ENCODE results near the gene SH3BGRL2. TPM values are rescaled to one million over a fixed set of nuclear protein-coding genes. Genes with fewer than 3 reads are reported as not detected.

SH3BGRL2 gene
- total and polyA plus RNA-seq, 2 of the 8 experiments (the other 6 are each of a cell fraction or from before 2014, with no cell fraction given): 6.0 to 20.3 TPM

DNA sequence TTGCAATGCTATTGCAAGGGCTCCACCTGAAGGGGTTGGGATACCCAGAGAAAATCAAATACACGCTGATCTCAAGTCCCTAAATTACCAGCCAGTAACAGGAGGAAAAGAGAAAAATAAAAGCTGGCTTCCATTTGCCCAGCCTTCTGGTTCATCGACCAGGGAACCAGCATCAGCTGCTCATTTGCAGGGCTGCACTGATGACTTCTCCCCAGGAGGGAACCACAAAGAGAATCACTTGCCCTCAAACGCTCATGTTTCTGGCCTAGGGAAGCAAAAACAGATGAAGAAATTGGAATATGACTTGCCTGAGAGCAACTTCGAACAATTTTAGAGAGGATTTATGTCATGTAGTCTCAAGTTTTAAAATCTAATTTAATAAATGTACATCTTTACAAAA, 119.7 kb downstream of the SH3BGRL2 start:
- peak overlapping the region; percentile 86 for H2AFZ ChIP-seq (ENCODE audit: low read length)
- FAIRE-seq: no peak
- no peaks in the 10 kb centered on the region for H3K9me3 ChIP-seq (ENCODE audit: insufficient read depth in 2 of 2, low read depth in 1 of 2, low read length in 1 of 2)
- H3K23ac ChIP-seq (ENCODE audit: insufficient read length): no peak overlapping the region
- H3K79me2 ChIP-seq (ENCODE audit: control insufficient read depth in 1 of 2, insufficient read depth in 2 of 2, low read length in 2 of 2): no peaks in the 10 kb centered on the region
- H4K5ac ChIP-seq (ENCODE audit: insufficient read length, low read depth, low read length): no peak overlapping the region
- no peak overlapping the region for H2BK15ac ChIP-seq (ENCODE audit: low read length)
- no peak overlapping the region for H4K91ac ChIP-seq (replicated peaks; ENCODE audit: insufficient read length, low read length)
- no peaks in the 10 kb centered on the region for H3K4me1 ChIP-seq (replicated peaks in 1 of 4; ENCODE audit: control insufficient read depth in 3 of 4, insufficient read depth in 4 of 4, low read length in 3 of 4)
- no peak overlapping the region for H2AK5ac ChIP-seq (ENCODE audit: low read depth, low read length)
- no peaks in the 10 kb centered on the region for H3K36me3 ChIP-seq (ENCODE audit: control insufficient read depth in 2 of 4, insufficient read depth in 4 of 4, low read length in 3 of 4)
- TF ChIP-seq BCL11A (IDR thresholded peaks at IDR 0.05; ENCODE audit: low read depth in 2 of 2, low read length in 2 of 2) (no peak), NANOG (IDR thresholded peaks at IDR 0.05; ENCODE audit: insufficient read depth, low read depth, low read length, poor library complexity, severe bottlenecking) (peak; percentile 57), RFX5 (IDR thresholded peaks at IDR 0.05; ENCODE audit: borderline replicate concordance, low read depth, low read length) (no peak)
- H2BK120ac ChIP-seq (replicated peaks; ENCODE audit: low read depth, low read length): no peak overlapping the region
- no peaks in the 10 kb centered on the region for H3K23me2 ChIP-seq (ENCODE audit: low read depth, low read length)
- no peak overlapping the region for H3K4me3 ChIP-seq (ENCODE audit: extremely low read depth in 1 of 4, insufficient read depth in 2 of 4, low read depth in 3 of 4, low read length in 4 of 4)
- H3K79me1 ChIP-seq (ENCODE audit: low read depth, low read length): no peaks in the 10 kb centered on the region
- no peaks in the 10 kb centered on the region for H3K27me3 ChIP-seq (replicated peaks in 1 of 4; ENCODE audit: control insufficient read depth in 3 of 4, extremely low read depth in 1 of 4, insufficient read depth in 3 of 4, low read length in 3 of 4)
- H3K56ac ChIP-seq (replicated peaks; ENCODE audit: insufficient read length, low read depth, low read length): no peak overlapping the region
- no peak overlapping the region for H3K4me2 ChIP-seq (ENCODE audit: insufficient read depth in 1 of 2, low read depth in 2 of 2, low read length in 2 of 2)
- H3K4ac ChIP-seq (replicated peaks; ENCODE audit: insufficient read length, low read depth, low read length): no peak overlapping the region
- no peak overlapping the region for H3K9ac ChIP-seq (replicated peaks in 1 of 4; ENCODE audit: extremely low read depth in 1 of 4, low read depth in 3 of 4, low read length in 3 of 4)
- ChIA-PET CTCF (ENCODE audit: partially characterized antibody) (interaction anchor here (1.9 kb wide), 1 partner anchor 27 kb away, joined by 6 read pairs; no protein-coding TSS in a partner anchor), POLR2A (ENCODE audit: partially characterized antibody) (no interaction called here)
- no peak overlapping the region for H2BK20ac ChIP-seq (ENCODE audit: low read length)
- H2BK5ac ChIP-seq (ENCODE audit: low read depth, low read length): no peak overlapping the region
- H3K27ac ChIP-seq (ENCODE audit: low read depth, low read length): no peak overlapping the region
- H4K8ac ChIP-seq (ENCODE audit: extremely low read depth, insufficient read depth, low read length): no peak overlapping the region
- H3K14ac ChIP-seq (ENCODE audit: insufficient read length): no peak overlapping the region
- H3K18ac ChIP-seq (ENCODE audit: extremely low read depth, low read length): no peak overlapping the region
- no peak overlapping the region for H2BK12ac ChIP-seq (ENCODE audit: low read depth, low read length)
- DNase-seq (ENCODE audit: low read depth in 1 of 2, low spot score in 2 of 2): no peak
- no peaks in the 10 kb centered on the region for H4K20me1 ChIP-seq (replicated peaks in 1 of 2; ENCODE audit: control insufficient read depth in 1 of 2, insufficient read depth in 2 of 2, low read length in 2 of 2)
- WGBS, 2 experiments (ENCODE audit: extremely low coverage in 1 of 2, insufficient coverage in 1 of 2, insufficient read length in 1 of 2, insufficient replicate concordance in 2 of 2, low coverage in 1 of 2, low lambda C conversion rate in 2 of 2, missing lambda C conversion rate in 1 of 2): 69% methylated on average over 4 of the region's 4 CpGs; no CpG with 5 or more reads in 1 of the 2 experiments

Other genes with a start within 250 kb of the SH3BGRL2 start
- gene LCA5, start 93.9 kb upstream of the SH3BGRL2 start, total RNA-seq (2021; fragmentation: NEBNext Ultra II Directional; extraction: Animal tissue kit (Norgen Biotek cat#: 25700)): 3.6 TPM in 2 replicates
- gene LCA5, start 93.9 kb upstream of the SH3BGRL2 start, polyA plus RNA-seq (2011; rRNA removed): 0.16 and 0.44 TPM in 2 replicates

Data from H1 (cell line).